ENCODE data around the gene HINT2. TPM values are rescaled to one million over a fixed set of nuclear protein-coding genes. Genes with fewer than 3 reads are reported as not detected.

The HINT2 gene
- total and polyA plus RNA-seq, 7 donors: 36.5 to 64.7 (median 43.8) TPM

DNA sequence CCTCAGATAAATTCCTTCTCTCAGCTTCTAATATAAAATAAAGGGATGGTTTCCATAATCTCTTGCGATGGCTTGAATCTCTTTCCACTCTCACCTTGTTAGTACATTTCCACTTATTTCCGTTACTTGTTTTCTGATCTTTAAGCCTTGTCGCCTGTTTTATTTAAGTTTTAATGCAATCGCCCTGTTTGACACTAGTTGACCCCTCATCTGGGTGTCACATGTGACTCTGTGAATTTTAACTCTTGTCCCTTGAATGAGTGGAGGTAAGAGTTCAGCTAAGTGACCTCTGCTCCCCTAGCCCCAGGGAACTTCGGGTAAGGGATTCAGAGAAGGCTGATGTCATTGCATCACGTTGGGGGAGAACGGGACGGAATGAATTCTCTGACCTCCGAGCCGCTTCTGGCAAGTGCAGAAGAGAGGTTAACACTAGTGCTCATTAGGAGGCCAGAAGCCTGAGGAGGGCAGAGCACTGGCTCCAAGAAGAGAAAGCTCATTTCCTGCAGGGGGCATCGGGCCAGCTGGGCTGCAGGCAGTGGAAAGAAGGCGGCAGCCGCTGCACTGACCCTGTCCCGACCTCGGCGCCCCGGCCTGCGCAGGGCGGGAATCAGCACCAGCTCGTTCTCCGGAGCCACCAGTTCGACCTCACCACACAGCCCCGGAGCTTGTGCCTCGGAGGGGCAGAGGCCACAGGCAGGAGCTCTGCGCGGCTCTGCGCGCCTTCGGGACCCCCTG lies 569 bp downstream of the HINT2 start:
- DNase-seq (peak; percentile 73 to 88), ATAC-seq (peak; percentile 29 to 54 (median 49))
- TF ChIP-seq, protein P1, sequence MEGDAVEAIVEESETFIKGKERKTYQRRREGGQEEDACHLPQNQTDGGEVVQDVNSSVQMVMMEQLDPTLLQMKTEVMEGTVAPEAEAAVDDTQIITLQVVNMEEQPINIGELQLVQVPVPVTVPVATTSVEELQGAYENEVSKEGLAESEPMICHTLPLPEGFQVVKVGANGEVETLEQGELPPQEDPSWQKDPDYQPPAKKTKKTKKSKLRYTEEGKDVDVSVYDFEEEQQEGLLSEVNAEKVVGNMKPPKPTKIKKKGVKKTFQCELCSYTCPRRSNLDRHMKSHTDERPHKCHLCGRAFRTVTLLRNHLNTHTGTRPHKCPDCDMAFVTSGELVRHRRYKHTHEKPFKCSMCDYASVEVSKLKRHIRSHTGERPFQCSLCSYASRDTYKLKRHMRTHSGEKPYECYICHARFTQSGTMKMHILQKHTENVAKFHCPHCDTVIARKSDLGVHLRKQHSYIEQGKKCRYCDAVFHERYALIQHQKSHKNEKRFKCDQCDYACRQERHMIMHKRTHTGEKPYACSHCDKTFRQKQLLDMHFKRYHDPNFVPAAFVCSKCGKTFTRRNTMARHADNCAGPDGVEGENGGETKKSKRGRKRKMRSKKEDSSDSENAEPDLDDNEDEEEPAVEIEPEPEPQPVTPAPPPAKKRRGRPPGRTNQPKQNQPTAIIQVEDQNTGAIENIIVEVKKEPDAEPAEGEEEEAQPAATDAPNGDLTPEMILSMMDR (IDR thresholded peaks at IDR 0.05): peak; percentile 23
- Histone ChIP-seq H3K27ac (peak overlapping the region; percentile 97), H3K27me3 (ENCODE audit: insufficient read depth in 3 of 3, low read length in 2 of 3) (no peaks in the 10 kb centered on the region), H3K4me3 (peak overlapping the region; percentile 93), H3K9me3 (no peaks in the 10 kb centered on the region), H3K4me1 (peaks cover 37% of the 10 kb centered on the region), H3K36me3 (ENCODE audit: insufficient read depth in 1 of 2, low read depth in 1 of 2) (peaks cover 0 to 8% of the 10 kb centered on the region in 2 donors)
- intact Hi-C loops (cut with DNase I): loop anchor here in 1 of 2 donors (2.0 kb wide), 1 partner anchor 63 kb away; no protein-coding TSS in a partner anchor
- WGBS, 3 donors: 6 to 10% (median 7%) methylated on average over 22 to 29 of the region's 29 CpGs

DNA sequence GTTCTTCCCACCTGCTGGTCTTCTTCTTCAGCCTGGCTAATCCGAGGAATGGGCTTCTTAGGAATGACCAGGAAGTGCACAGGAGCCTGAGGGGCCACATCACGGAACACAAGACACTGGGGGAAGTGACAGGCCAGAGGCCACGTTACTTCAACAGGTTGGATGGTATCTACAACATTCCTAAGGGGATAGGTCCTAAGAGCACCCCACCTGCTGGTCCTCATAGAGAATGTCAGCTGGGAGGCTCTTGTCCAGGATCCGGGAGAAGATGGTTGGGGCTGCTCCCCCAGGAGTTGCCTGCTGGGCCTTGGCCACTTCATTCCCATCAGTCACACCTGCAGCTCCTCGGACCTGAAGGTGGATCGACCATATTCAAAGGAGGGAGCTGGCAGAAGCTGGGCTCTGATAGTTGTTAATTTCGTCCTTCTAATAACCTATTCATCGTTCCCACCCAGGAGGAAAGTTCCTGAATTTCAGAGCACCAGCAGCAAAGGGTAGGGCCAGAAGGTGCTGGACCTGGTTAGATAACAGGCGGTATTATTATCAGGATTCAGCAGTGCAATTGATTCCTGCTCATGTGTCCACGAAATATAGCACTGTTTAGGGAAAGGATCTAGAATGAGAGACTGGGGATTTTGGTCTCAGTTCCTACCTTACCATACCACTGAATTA lies 1.3 kb downstream of the HINT2 start:
- ATAC-seq: no peak
- Histone ChIP-seq H3K27me3 (ENCODE audit: insufficient read depth in 3 of 3, low read length in 2 of 3) (no peaks in the 10 kb centered on the region), H3K4me3 (peak overlapping the region; percentile 93), H3K9me3 (no peaks in the 10 kb centered on the region), H3K4me1 (peaks cover 37% of the 10 kb centered on the region), H3K27ac (peak overlapping the region; percentile 97), H3K36me3 (ENCODE audit: insufficient read depth in 1 of 2, low read depth in 1 of 2) (peaks cover 0 to 15% of the 10 kb centered on the region in 2 donors)
- 66 to 75% (median 69%) methylated on average over 10 of the region's 10 CpGs for WGBS, 3 donors
- no peak for DNase-seq
- TF ChIP-seq, protein P1 (IDR thresholded peaks at IDR 0.05): no peak
- intact Hi-C loops (cut with DNase I): loop anchor here in 1 of 2 donors (2.0 kb wide), 1 partner anchor 63 kb away; no protein-coding TSS in a partner anchor

DNA sequence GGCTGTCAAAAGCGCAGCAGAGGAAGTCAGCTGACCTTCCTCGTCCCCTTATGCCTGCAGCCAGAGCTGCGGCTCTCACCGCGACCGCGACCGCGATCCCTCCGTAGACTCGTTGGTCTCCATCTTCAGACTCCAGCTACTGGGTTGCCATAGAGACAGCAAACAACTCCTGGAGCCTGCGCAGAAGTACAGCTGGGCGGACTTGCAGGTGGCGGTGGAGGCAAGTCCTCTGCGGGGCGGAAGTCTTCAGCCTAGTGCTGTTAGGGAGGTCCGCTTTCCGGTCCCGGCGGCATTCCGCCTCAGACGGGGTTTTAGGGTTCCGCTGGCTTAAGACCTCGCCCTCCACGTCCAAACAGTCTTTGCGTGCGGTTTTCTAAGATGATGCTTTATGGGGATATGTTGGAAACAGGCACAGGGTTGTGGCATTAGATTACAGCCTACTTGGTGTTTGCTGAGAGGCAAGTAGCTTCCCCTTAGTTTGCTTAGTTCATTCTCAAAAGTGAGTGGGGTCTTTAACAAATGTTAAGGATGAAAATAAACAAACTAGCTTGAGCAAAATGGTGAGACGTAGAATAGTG lies 2.7 kb downstream of the HINT2 start, which contains the start of gene SPAG8:
SPAG8 (minus strand) TSS at position 238 of the 578 bp plus-strand sequence; CDS start at position 123, 115 bp downstream.
- peak; percentile 93 to 97 for DNase-seq
- no peaks in the 10 kb centered on the region for H3K9me3 ChIP-seq
- peaks cover 37% of the 10 kb centered on the region for H3K4me1 ChIP-seq
- H3K36me3 ChIP-seq (ENCODE audit: insufficient read depth in 1 of 2, low read depth in 1 of 2): peaks cover 0 to 30% of the 10 kb centered on the region in 2 donors
- ATAC-seq: peak; percentile 70 to 75 (median 74)
- TF ChIP-seq, protein P1 (IDR thresholded peaks at IDR 0.05): no peak
- H3K4me3 ChIP-seq: peak within 1 kb of the TSS; percentile 69
- WGBS, 3 donors: 2% methylated on average over 28 of the region's 28 CpGs
- no peaks in the 10 kb centered on the region for H3K27me3 ChIP-seq (ENCODE audit: insufficient read depth in 3 of 3, low read length in 2 of 3)
- intact Hi-C loops (cut with DNase I): no loop called here
- peak within 1 kb of the TSS; percentile 85 for H3K27ac ChIP-seq

GRCh38 chr9:35811381-35812024 lies 3.3 kb downstream of the HINT2 start:
- ATAC-seq: no peak

More at GRCh38 chr9:35811381-35812024, 3.3 kb downstream of the HINT2 start:
- DNase-seq: peak in 1 of 2 donors; percentile 67
- 3 to 4% (median 3%) methylated on average over 12 of the region's 12 CpGs for WGBS, 3 donors
- Histone ChIP-seq H3K27ac (peak overlapping the region; percentile 85), H3K4me3 (peak overlapping the region; percentile 69), H3K4me1 (peaks cover 36% of the 10 kb centered on the region), H3K27me3 (ENCODE audit: insufficient read depth in 3 of 3, low read length in 2 of 3) (no peaks in the 10 kb centered on the region), H3K36me3 (ENCODE audit: insufficient read depth in 1 of 2, low read depth in 1 of 2) (peaks cover 0 to 36% of the 10 kb centered on the region in 2 donors), H3K9me3 (no peaks in the 10 kb centered on the region)
- intact Hi-C loops (cut with DNase I): loop anchor here in 1 of 2 donors (2.0 kb wide), 1 partner anchor 19 kb away; no protein-coding TSS in a partner anchor
- TF ChIP-seq, protein P1 (IDR thresholded peaks at IDR 0.05): no peak

All from psoas muscle (tissue), 8 donors.